Measurements from ENCODE around the gene DIAPH1.

GRCh38 chr5:141525653-141526052 lies 93.1 kb downstream of the DIAPH1 start:
- no peak for TF ChIP-seq CTCF (IDR thresholded peaks at IDR 0.05)
- no peak for TF ChIP-seq POLR2A (IDR thresholded peaks at IDR 0.05)
